T-helper 1 cell (primary cell): ENCODE results near the gene HJV.

Experiments used
- DNase-seq, 5 donors: peaks; one replicate each; pipeline ENCODE4 v3.0.0-alpha.2; 2012 to 2020

Gene HJV

GRCh38 chr1:146021050-146021445, 487 bp downstream of the HJV start:
- no peak for DNase-seq

- no peak for DNase-seq
Observed at GRCh38 chr1:146020058-146021049, 1.2 kb downstream of the HJV start.

GRCh38 chr1:146019231-146020057, 2.1 kb downstream of the HJV start:
- no peak for DNase-seq

- DNase-seq, result no peak
Observed at GRCh38 chr1:146016891-146017290, 4.6 kb downstream of the HJV start.

GRCh38 chr1:146013559-146013922, 8.0 kb downstream of the HJV start:
- no peak for DNase-seq

GRCh38 chr1:146012703-146013558, 8.6 kb downstream of the HJV start:
- peak in 4 of 5 donors; percentile 30 to 68 (median 46) for DNase-seq

GRCh38 chr1:146010126-146010738, 11.3 kb downstream of the HJV start:
- DNase-seq, result no peak

- no peak for DNase-seq
Observed at GRCh38 chr1:146007489-146008133, 13.9 kb downstream of the HJV start.

- no peak for DNase-seq
Observed at GRCh38 chr1:146001709-146002108, 19.8 kb downstream of the HJV start.

GRCh38 chr1:145999321-146000024, 22.1 kb downstream of the HJV start:
- DNase-seq, result peak in 1 of 5 donors; percentile 70

- DNase-seq, result no peak
Observed at GRCh38 chr1:145997718-145998023, 23.9 kb downstream of the HJV start.

GRCh38 chr1:145997016-145997717, 24.4 kb downstream of the HJV start:
- peak in 4 of 5 donors; percentile 44 to 78 (median 52) for DNase-seq

- DNase-seq, result peak; percentile 84 to 95 (median 88)
Observed at GRCh38 chr1:145996433-145997015, 25.0 kb downstream of the HJV start, which contains the start of gene TXNIP. TSS of gene TXNIP (minus strand) at chr1:145996579. CDS start at chr1:145996266, 313 bp downstream.

- DNase-seq, result no peak
Observed at GRCh38 chr1:145995964-145996432, 25.5 kb downstream of the HJV start.

GRCh38 chr1:145995148-145995881, 26.2 kb downstream of the HJV start:
- no peak for DNase-seq

GRCh38 chr1:145994391-145995120, 27.0 kb downstream of the HJV start:
- peak in 1 of 5 donors; percentile 33 for DNase-seq

- DNase-seq, result no peak
Observed at GRCh38 chr1:145993618-145994390, 27.7 kb downstream of the HJV start.
